K562 (cell line): ENCODE results near the gene PLCB3. TPM values are rescaled to one million over a fixed set of nuclear protein-coding genes. Genes with fewer than 3 reads are reported as not detected.

ENCODE experiments used
- ATF3 ChIP-seq, 2 experiments: fragments of 450-650 bp in 1 of 2; sonication (generic) in 1 of 2; formaldehyde crosslinking in 1 of 2; IDR thresholded peaks in 1 of 2; conservative IDR thresholded peaks in 1 of 2; 2 replicates each; pipeline versions ENCODE4 v1.6.1 to v1.8.1; 2016 to 2023; ENCODE audit warnings: mild to moderate bottlenecking in 2 of 2, moderate library complexity in 2 of 2, inconsistent platforms in 1 of 2, missing genetic modification reagents in 1 of 2
- BCL6 ChIP-seq: fragments of 250-450 bp; sonication (Bioruptor Pico); IDR thresholded peaks from 2 replicates; pipeline ENCODE4 v1.4.0; 2020
- CHAMP1 ChIP-seq: fragments of 450-650 bp; IDR thresholded peaks from 2 replicates; pipeline ENCODE4 v1.6.1; 2016; ENCODE audit warnings: mild to moderate bottlenecking
- ELF1 ChIP-seq: fragments of 200-800 bp; sonication (Bioruptor generic); IDR thresholded peaks from 2 replicates; pipeline ENCODE4 v1.6.1; 2016; ENCODE audit warnings: missing genetic modification characterization, missing compliant biosample characterization
- EP300 ChIP-seq: IDR thresholded peaks from 2 replicates; pipeline ENCODE4 v1.6.1; 2012; ENCODE audit warnings: low read length, improper control_type of control experiment
- GTF2B ChIP-seq: IDR thresholded peaks from 2 replicates; pipeline ENCODE4 v1.6.1; 2011; ENCODE audit not compliant: insufficient read length; ENCODE audit errors: extremely low read depth
- KDM5B ChIP-seq: fragments of 200-600 bp; sonication (generic); IDR thresholded peaks from 2 replicates; pipeline ENCODE4 v1.6.1; 2012; ENCODE audit warnings: low read depth, mild to moderate bottlenecking, moderate library complexity, low read length, control low read depth, inconsistent platforms; ENCODE audit not compliant: insufficient replicate concordance
- KLF6 ChIP-seq: fragments of 250-450 bp; sonication (Bioruptor Pico); IDR thresholded peaks from 2 replicates; pipeline ENCODE4 v1.4.0; 2020; ENCODE audit warnings: mild to moderate bottlenecking, moderate library complexity, borderline replicate concordance
- NFATC3 ChIP-seq: fragments of 450-650 bp; IDR thresholded peaks from 2 replicates; pipeline ENCODE4 v1.6.1; 2017; ENCODE audit warnings: mild to moderate bottlenecking
- PTTG1 ChIP-seq: fragments of 450-650 bp; IDR thresholded peaks from 2 replicates; pipeline ENCODE4 v1.6.1; 2016; ENCODE audit warnings: low read depth, mild to moderate bottlenecking, missing genetic modification characterization, missing compliant biosample characterization
- RFX1 ChIP-seq: fragments of 450-650 bp; IDR thresholded peaks from 2 replicates; pipeline ENCODE4 v1.6.1; 2016; ENCODE audit warnings: mild to moderate bottlenecking, moderate library complexity
- SMAD4 ChIP-seq: fragments of 250-450 bp; sonication (Bioruptor Pico); conservative IDR thresholded peaks from 2 replicates; pipeline ENCODE4 v1.8.0; 2021; ENCODE audit warnings: inconsistent platforms, mild to moderate bottlenecking, moderate library complexity
- SRSF7 ChIP-seq: fragments of 200-400 bp; formaldehyde crosslinking; optimal IDR thresholded peaks from 2 replicates; pipeline ENCODE3; 2017; ENCODE audit warnings: mild to moderate bottlenecking, low read depth, low read length
- ZC3H4 ChIP-seq: sonication (generic); formaldehyde crosslinking; IDR thresholded peaks from 2 replicates; pipeline ENCODE4 v1.9.0; 2021; ENCODE audit warnings: missing genetic modification reagents, borderline replicate concordance
- ZFP1 ChIP-seq: fragments of 450-650 bp; formaldehyde crosslinking; IDR thresholded peaks from 2 replicates; pipeline ENCODE4 v1.4.0; 2020; ENCODE audit warnings: mild to moderate bottlenecking, mixed read lengths
- ZFPM2 ChIP-seq: fragments of 250-450 bp; sonication (Bioruptor Pico); IDR thresholded peaks from 2 replicates; pipeline ENCODE4 v1.5.1; 2022; ENCODE audit warnings: mild to moderate bottlenecking
- ZMIZ1 ChIP-seq, 2 experiments: fragments of 150-350 bp in 1 of 2; IDR thresholded peaks; 2 replicates each; pipeline ENCODE4 v1.6.1; 2012 to 2016; ENCODE audit warnings: low read depth in 2 of 2, low read length in 2 of 2, mild to moderate bottlenecking in 1 of 2, moderate library complexity in 1 of 2
- ZNF431 ChIP-seq: sonication (generic); formaldehyde crosslinking; IDR thresholded peaks from 2 replicates; pipeline ENCODE4 v1.8.0; 2022; ENCODE audit warnings: mild to moderate bottlenecking, missing genetic modification reagents
- polyA plus RNA-seq, 8 experiments: library from polyadenylated mRNA; depleted of rRNA in 4 of 8; stranded (reverse) in 5 of 8; unstranded in 3 of 8; fragments of >200 nt; fragmentation: Nextera tagmentation in 2 of 8; fragmentation: Illumina TruSeq in 1 of 8; extraction: Ambion mirVana in 2 of 8; extraction: Trizol in 1 of 8; gene quantifications; 2 replicates each; pipeline versions ENCODE4 v1.2.1 to v1.2.3, GENCODE V29; 2011 to 2014; ENCODE audit warnings: inconsistent platforms in 1 of 8, missing spikeins in 1 of 8
- total RNA-seq, 7 experiments: library from RNA; depleted of rRNA in 6 of 7; stranded (reverse); fragments of >200 nt in 6 of 7; fragmentation: Illumina TruSeq in 2 of 7; extraction: Trizol in 2 of 7; gene quantifications; 2 replicates each; pipeline versions ENCODE4 v1.2.1 to v1.2.3, GENCODE V29; 2011 to 2021; ENCODE audit warnings: low replicate concordance in 1 of 7

PLCB3 gene
- total and polyA plus RNA-seq, 9 of the 15 experiments (the other 6 are each of a cell fraction or from before 2014, with no cell fraction given) = 0.31 to 44.8 (median 14.6) TPM

- 0 out of 2 replicates have a peak, but pooled peaks have one; percentile 44 for TF ChIP-seq ZFPM2 (CRISPR knock-in tag)
- TF ChIP-seq ELF1 = peak; percentile 75; the same call in 1 of the 2 replicates
- TF ChIP-seq NFATC3 = no peak
- TF ChIP-seq KLF6 (CRISPR knock-in tag) = peak; percentile 36; the same call in 1 of the 2 replicates
- no peak for TF ChIP-seq RFX1
- TF ChIP-seq ZC3H4 (CRISPR knock-in tag) = peak; percentile 96; the same call in 1 of the 2 replicates
- no peak for TF ChIP-seq BCL6 (CRISPR knock-in tag)
- TF ChIP-seq SMAD4 (CRISPR knock-in tag) = 0 out of 2 replicates have a peak, but pooled peaks have one; percentile 63
- peak in 1 of 2 experiments; percentile 34; a peak in 1 of 4 replicates for TF ChIP-seq ZMIZ1 (IDR thresholded peaks at IDR 0.05; ENCODE audit: low read depth in 2 of 2, low read length in 2 of 2)
- no peak for TF ChIP-seq ZFP1 (CRISPR knock-in tag)
- TF ChIP-seq GTF2B = no peak
- TF ChIP-seq ZNF431 (CRISPR knock-in tag) = peak; percentile 70; the same call in 1 of the 2 replicates
- no peak for TF ChIP-seq SRSF7
- no peak for TF ChIP-seq KDM5B
- TF ChIP-seq CHAMP1 = no peak
- peak; percentile 19 for TF ChIP-seq EP300
- TF ChIP-seq PTTG1 (tag) = no peak
- TF ChIP-seq ATF3 (IDR thresholded peaks at IDR 0.05) = peak; percentile 54
- 0 out of 2 replicates have a peak, but pooled peaks have one; percentile 61 for TF ChIP-seq ATF3 (CRISPR knock-in tag; conservative IDR thresholded peaks at IDR 0.05)
These were observed 53.2 kb downstream of the PLCB3 start (continued) for GRCh38 chr11:64304316-64305072.
